Thyroid gland (tissue), 4 donors: ENCODE measurements around the gene BCS1L. TPM values are rescaled to one million over a fixed set of nuclear protein-coding genes. Genes with fewer than 3 reads are reported as not detected.
"Not testable (repeated sequence)": the region's sequence is repeated elsewhere in the genome, so short reads cannot be mapped to it uniquely, and the experiment has no call there.

ENCODE experiments used
- DNase-seq, 2 donors: peaks; one replicate each; pipeline ENCODE4 v3.0.0-alpha.2; 2019
- H3K27ac ChIP-seq, 3 donors: fragments of 200-600 bp; sonication (generic); 1 replicate in 2 of 3; 2 replicates in 1 of 3; pipeline ENCODE4 v1.5.1; 2016 to 2019; ENCODE audit warnings: mild to moderate bottlenecking in 1 of 3, moderate library complexity in 1 of 3
- H3K27me3 ChIP-seq: fragments of 200-600 bp; sonication (generic); one replicate; pipeline ENCODE4 v1.5.1; 2019
- H3K36me3 ChIP-seq, 2 donors: fragments of 200-600 bp; sonication (generic); one replicate each; pipeline ENCODE4 v1.5.1; 2016 to 2019
- H3K4me1 ChIP-seq, 2 donors: fragments of 200-600 bp; sonication (generic); one replicate each; pipeline ENCODE4 v1.5.1; 2017 to 2019
- H3K4me3 ChIP-seq, 3 donors: fragments of 200-600 bp; sonication (generic); replicated peaks in 1 of 3; 1 replicate in 2 of 3; 2 replicates in 1 of 3; pipeline ENCODE4 v1.5.1; 2016; ENCODE audit warnings: mild to moderate bottlenecking in 1 of 3
- H3K9me3 ChIP-seq: fragments of 200-600 bp; sonication (generic); one replicate; pipeline ENCODE4 v1.5.1; 2017
- CTCF ChIP-seq, 6 experiments: fragments of 200-600 bp in 3 of 6; fragments of 450-650 bp in 3 of 6; sonication (generic) in 3 of 6; IDR thresholded peaks; one replicate each; pipeline ENCODE4 v1.5.1; 2016 to 2019; ENCODE audit warnings: antibody characterized with exemption in 6 of 6, mild to moderate bottlenecking in 2 of 6, inconsistent platforms in 1 of 6, moderate library complexity in 1 of 6
- POLR2A ChIP-seq, 2 donors: fragments of 450-650 bp; IDR thresholded peaks; one replicate each; pipeline ENCODE4 v1.6.1; 2017; ENCODE audit warnings: antibody characterized with exemption in 2 of 2, mild to moderate bottlenecking in 2 of 2, moderate library complexity in 1 of 2
- WGBS, 2 donors: methylation state at CpG; one replicate each; pipeline ENCODE4 v1.1.5; 2017; 5-methylcytosine and 5-hydroxymethylcytosine counted together
- intact Hi-C: fragments of 100-400 bp; cut with DNase I; formaldehyde crosslinking; loops from one replicate; pipeline ENCODE4 v1.15.1; 2023
- total RNA-seq, 4 donors: library from RNA; depleted of rRNA; stranded (reverse); fragments of >200 nt; gene quantifications; one replicate each; pipeline ENCODE4 v1.2.3, GENCODE V29; 2016

Gene BCS1L
- total RNA-seq, 4 donors from 2014 or later, result 17.7 to 38.9 (median 26.5) TPM

GRCh38 chr2:218671654-218672566 lies 12.4 kb downstream of the BCS1L start, which contains the start of the genes RNF25 and STK36:
RNF25 (minus strand) TSS chr2:218672002; CDS start chr2:218671970, 32 bp downstream.
STK36 (plus strand) TSS chr2:218672086; CDS start chr2:218672830, 744 bp downstream.
- Histone ChIP-seq H3K9me3 (no peaks in the 10 kb centered on the region), H3K27me3 (no peaks in the 10 kb centered on the region), H3K4me3 (peak within 1 kb of the TSS; percentile 61 to 75 (median 67)), H3K36me3 (peaks cover 16 to 23% of the 10 kb centered on the region in 2 donors), H3K4me1 (peaks cover 4 to 17% of the 10 kb centered on the region in 2 donors), H3K27ac (peak within 1 kb of the TSS; percentile 5 to 69 (median 43))
- peak in 1 of 2 donors; percentile 71 for TF ChIP-seq POLR2A (IDR thresholded peaks at IDR 0.05)
- TF ChIP-seq CTCF (IDR thresholded peaks at IDR 0.05), result no peak
- 1% methylated on average over 44 to 49 of the region's 49 CpGs for WGBS, 2 donors
- intact Hi-C loops, result no loop called here
- peak; percentile 87 for DNase-seq

- 79 to 86% methylated on average over 4 of the region's 4 CpGs for WGBS, 2 donors
- peaks cover 22 to 48% of the 10 kb centered on the region in 2 donors for H3K36me3 ChIP-seq
- no peaks in the 10 kb centered on the region for H3K27me3 ChIP-seq
- TF ChIP-seq CTCF (IDR thresholded peaks at IDR 0.05) (no peak), POLR2A (IDR thresholded peaks at IDR 0.05) (no peak)
- H3K4me1 ChIP-seq, result no peaks in the 10 kb centered on the region
- no peaks in the 10 kb centered on the region for H3K9me3 ChIP-seq
- H3K27ac ChIP-seq, result no peak overlapping the region
- no peak overlapping the region for H3K4me3 ChIP-seq
- DNase-seq, result no peak
- intact Hi-C loops, result no loop called here
Measured at GRCh38 chr2:218679119-218679518, 19.6 kb downstream of the BCS1L start.

- Histone ChIP-seq H3K4me3 (no peak overlapping the region), H3K36me3 (peaks cover 22 to 48% of the 10 kb centered on the region in 2 donors), H3K9me3 (no peaks in the 10 kb centered on the region), H3K4me1 (no peaks in the 10 kb centered on the region), H3K27me3 (no peaks in the 10 kb centered on the region), H3K27ac (no peak overlapping the region)
- DNase-seq, result no peak
- intact Hi-C loops, result no loop called here
- WGBS, 2 donors, result 74 to 93% methylated on average over 3 of the region's 3 CpGs
- TF ChIP-seq CTCF (IDR thresholded peaks at IDR 0.05) (no peak), POLR2A (IDR thresholded peaks at IDR 0.05) (no peak)
Measured at GRCh38 chr2:218680061-218680460, 20.6 kb downstream of the BCS1L start.

- TF ChIP-seq CTCF (IDR thresholded peaks at IDR 0.05), result peak in 5 of 6 experiments; percentile 50 to 78 (median 65)
- peaks cover 24 to 34% of the 10 kb centered on the region in 2 donors for H3K36me3 ChIP-seq
- intact Hi-C loops, H3K27me3 ChIP-seq, H3K27ac ChIP-seq, H3K4me3 ChIP-seq, H3K4me1 ChIP-seq, H3K9me3 ChIP-seq: not testable (repeated sequence)
- 30 to 31% methylated on average over 5 of the region's 5 CpGs for WGBS, 2 donors
- DNase-seq, result peak; percentile 46 to 58
Measured at GRCh38 chr2:218687400-218688060, 28.0 kb downstream of the BCS1L start.
